KMS-11 (cell line): ENCODE data around the gene GPC1.

Experiments
- H2AFZ ChIP-seq: fragments of 200-600 bp; sonication (generic); 2 replicates; pipeline ENCODE4 v1.6.1; 2016; ENCODE audit warnings: antibody characterized with exemption, mixed run types, low read depth
- H3K27ac ChIP-seq: fragments of 200-600 bp; sonication (generic); 2 replicates; pipeline ENCODE4 v1.6.1; 2016; ENCODE audit warnings: mild to moderate bottlenecking, mixed run types
- H3K27me3 ChIP-seq: fragments of 200-600 bp; sonication (generic); 2 replicates; pipeline ENCODE4 v1.6.1; 2017; ENCODE audit warnings: mild to moderate bottlenecking, low read depth, mixed run types, moderate library complexity; ENCODE audit not compliant: insufficient read depth
- H3K36me3 ChIP-seq: fragments of 200-600 bp; sonication (generic); 2 replicates; pipeline ENCODE4 v1.6.1; 2017; ENCODE audit warnings: mild to moderate bottlenecking, mixed run types; ENCODE audit not compliant: insufficient read depth
- H3K4me1 ChIP-seq: fragments of 200-600 bp; sonication (generic); 2 replicates; pipeline ENCODE4 v1.6.1; 2016; ENCODE audit warnings: mild to moderate bottlenecking, low read depth, mixed run types; ENCODE audit not compliant: poor library complexity, severe bottlenecking
- H3K4me2 ChIP-seq: fragments of 200-600 bp; sonication (generic); 2 replicates; pipeline ENCODE4 v1.7.0; 2016; ENCODE audit warnings: mild to moderate bottlenecking, mixed run types
- H3K4me3 ChIP-seq: fragments of 200-600 bp; sonication (generic); IDR thresholded peaks from 2 replicates; pipeline ENCODE4 v1.6.1; 2017; ENCODE audit warnings: low read depth, low read length, mixed read lengths; ENCODE audit not compliant: insufficient read depth
- H3K79me2 ChIP-seq: fragments of 200-600 bp; sonication (generic); 2 replicates; pipeline ENCODE4 v1.6.1; 2016; ENCODE audit warnings: low read depth, mixed run types; ENCODE audit not compliant: insufficient read depth
- H3K9ac ChIP-seq: fragments of 200-600 bp; sonication (generic); 2 replicates; pipeline ENCODE4 v1.6.1; 2016; ENCODE audit warnings: mild to moderate bottlenecking, mixed run types
- H4K20me1 ChIP-seq: fragments of 200-600 bp; sonication (generic); 2 replicates; pipeline ENCODE4 v1.6.1; 2016; ENCODE audit warnings: mild to moderate bottlenecking, mixed run types; ENCODE audit not compliant: insufficient read depth
- CTCF ChIP-seq: fragments of 200-600 bp; sonication (generic); conservative IDR thresholded peaks from 2 replicates; pipeline ENCODE4 v1.6.1; 2017; ENCODE audit warnings: low read depth, mild to moderate bottlenecking, antibody characterized with exemption, low read length, moderate library complexity, mixed read lengths

Gene GPC1

DNA sequence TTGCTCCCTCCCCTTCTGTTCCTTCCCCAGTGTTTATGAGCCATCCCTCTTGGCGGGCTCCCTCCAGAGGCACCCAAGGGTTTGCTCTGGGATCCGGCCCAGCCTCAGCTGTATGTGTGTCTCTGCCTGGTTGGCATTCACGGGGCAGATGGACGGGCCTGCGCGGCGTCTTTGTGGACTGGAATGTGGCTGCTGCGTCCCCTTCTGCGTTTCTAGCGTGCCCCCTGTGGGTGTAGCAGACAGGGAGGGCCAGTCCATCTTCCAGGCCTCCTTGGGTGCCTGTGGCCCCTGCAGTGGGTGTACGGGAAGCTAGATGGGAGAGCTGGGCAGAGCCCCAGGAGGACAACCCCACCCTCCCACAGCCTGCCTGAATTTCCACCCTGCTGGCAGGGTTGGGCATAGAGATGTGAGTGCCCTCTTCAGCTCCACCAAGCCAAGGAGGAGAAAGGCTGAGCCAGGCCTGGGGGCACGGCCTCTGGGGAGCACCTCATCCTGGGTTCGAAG, 15.7 kb downstream of the GPC1 start:
- Histone ChIP-seq H3K27me3 (peaks cover 44% of the 10 kb centered on the region), H3K27ac (no peak overlapping the region), H3K4me3 (no peak overlapping the region), H3K4me2 (no peak overlapping the region), H4K20me1 (no peaks in the 10 kb centered on the region), H3K36me3 (no peaks in the 10 kb centered on the region), H3K9ac (no peak overlapping the region), H3K79me2 (no peaks in the 10 kb centered on the region), H3K4me1 (no peaks in the 10 kb centered on the region), H2AFZ (no peak overlapping the region)
- TF ChIP-seq CTCF: no peak

GRCh38 chr2:240451791-240452461, 16.5 kb downstream of the GPC1 start:
- Histone ChIP-seq H3K4me1 (no peaks in the 10 kb centered on the region), H2AFZ (no peak overlapping the region), H3K36me3 (no peaks in the 10 kb centered on the region), H3K27me3 (peaks cover 44% of the 10 kb centered on the region), H4K20me1 (no peaks in the 10 kb centered on the region), H3K9ac (no peak overlapping the region), H3K4me2 (0 out of 2 replicates have a peak overlapping the region, but pooled peaks have one; percentile 33), H3K27ac (no peak overlapping the region), H3K79me2 (no peaks in the 10 kb centered on the region), H3K4me3 (no peak overlapping the region)
- no peak for TF ChIP-seq CTCF

GRCh38 chr2:240452462-240453256, 17.2 kb downstream of the GPC1 start:
- no peak for TF ChIP-seq CTCF
- Histone ChIP-seq H2AFZ (no peak overlapping the region), H4K20me1 (no peaks in the 10 kb centered on the region), H3K27me3 (peaks cover 45% of the 10 kb centered on the region), H3K27ac (no peak overlapping the region), H3K4me1 (no peaks in the 10 kb centered on the region), H3K4me2 (0 out of 2 replicates have a peak overlapping the region, but pooled peaks have one; percentile 33), H3K9ac (no peak overlapping the region), H3K36me3 (no peaks in the 10 kb centered on the region), H3K4me3 (no peak overlapping the region), H3K79me2 (no peaks in the 10 kb centered on the region)

DNA sequence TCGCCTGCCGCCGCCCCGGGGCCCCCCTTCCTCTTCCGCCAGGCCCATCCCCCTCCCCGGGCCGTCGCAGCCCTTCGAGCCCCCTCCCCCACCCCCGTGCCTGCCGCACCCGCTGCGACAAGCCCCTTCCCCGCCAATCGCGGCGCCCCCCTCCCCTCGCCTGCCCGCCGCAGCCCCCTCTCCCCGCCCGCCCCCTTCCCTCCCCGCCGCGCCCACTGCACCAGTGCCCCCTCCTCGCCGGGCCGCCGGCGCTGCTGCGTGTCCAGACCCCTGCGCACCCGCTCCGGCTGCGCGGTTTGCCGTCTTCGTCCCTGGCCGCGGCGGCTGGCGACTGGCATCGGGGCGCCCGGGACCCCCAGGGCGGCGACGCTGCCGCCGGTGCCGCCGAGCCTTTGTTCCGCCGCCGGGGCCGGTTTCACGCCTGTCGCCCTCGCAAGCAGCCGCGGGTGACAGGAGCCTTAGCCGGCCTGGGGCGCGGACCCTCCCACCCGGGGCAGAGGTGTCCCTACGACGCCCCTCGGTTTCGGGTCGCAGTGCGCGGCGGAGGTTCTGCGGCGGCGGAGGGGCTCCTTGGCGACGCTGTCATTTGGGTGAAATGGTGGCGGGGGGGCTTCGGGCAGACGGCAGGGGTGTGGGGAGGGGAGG, 18.1 kb downstream of the GPC1 start:
- Histone ChIP-seq H3K4me3 (no peak overlapping the region), H3K79me2 (no peaks in the 10 kb centered on the region), H3K27ac (no peak overlapping the region), H3K9ac (no peak overlapping the region), H3K4me1 (no peaks in the 10 kb centered on the region), H3K4me2 (no peak overlapping the region), H3K27me3 (peaks cover 45% of the 10 kb centered on the region), H3K36me3 (no peaks in the 10 kb centered on the region), H4K20me1 (no peaks in the 10 kb centered on the region), H2AFZ (no peak overlapping the region)
- no peak for TF ChIP-seq CTCF
